ENCODE data around the gene PTPRU.

GRCh38 chr1:29251164-29252124 is 15.1 kb downstream of the PTPRU start:
- TF ChIP-seq CTCF (conservative IDR thresholded peaks at IDR 0.05; ENCODE audit: low read length) (no peak), EZH2phosphoT487 (IDR thresholded peaks at IDR 0.05; ENCODE audit: borderline replicate concordance) (no peak)

Data from Loucy (cell line).